ENCODE data around the gene TMEM116. TPM values are rescaled to one million over a fixed set of nuclear protein-coding genes. Genes with fewer than 3 reads are reported as not detected.
"Not testable (repeated sequence)": the region's sequence is repeated elsewhere in the genome, so short reads cannot be mapped to it uniquely, and the experiment has no call there.

Gene TMEM116
- total RNA-seq, 6 experiments from 2014 or later = 3.6 to 8.9 (median 6.7) TPM

DNA sequence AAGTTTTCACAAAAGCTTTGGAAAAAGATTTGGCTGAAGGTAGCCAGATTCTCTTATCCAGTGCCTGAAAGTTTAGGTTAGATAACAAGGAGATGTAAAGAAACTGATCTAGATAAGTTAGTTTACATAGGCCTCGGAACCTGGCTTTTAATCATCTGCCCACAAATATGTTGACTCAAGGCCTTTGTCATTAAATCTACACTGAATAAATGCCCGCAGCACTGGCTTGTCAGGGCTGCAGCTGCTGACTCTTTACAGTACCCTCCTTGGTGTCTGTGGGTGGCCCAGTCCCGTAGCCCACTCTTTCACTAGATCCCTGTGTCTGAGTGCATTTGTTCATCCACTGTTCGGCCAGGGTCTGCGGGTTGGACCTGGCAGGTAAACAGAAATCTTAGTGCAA lies 58.0 kb downstream of the TMEM116 start:
- TF ChIP-seq, protein P1, sequence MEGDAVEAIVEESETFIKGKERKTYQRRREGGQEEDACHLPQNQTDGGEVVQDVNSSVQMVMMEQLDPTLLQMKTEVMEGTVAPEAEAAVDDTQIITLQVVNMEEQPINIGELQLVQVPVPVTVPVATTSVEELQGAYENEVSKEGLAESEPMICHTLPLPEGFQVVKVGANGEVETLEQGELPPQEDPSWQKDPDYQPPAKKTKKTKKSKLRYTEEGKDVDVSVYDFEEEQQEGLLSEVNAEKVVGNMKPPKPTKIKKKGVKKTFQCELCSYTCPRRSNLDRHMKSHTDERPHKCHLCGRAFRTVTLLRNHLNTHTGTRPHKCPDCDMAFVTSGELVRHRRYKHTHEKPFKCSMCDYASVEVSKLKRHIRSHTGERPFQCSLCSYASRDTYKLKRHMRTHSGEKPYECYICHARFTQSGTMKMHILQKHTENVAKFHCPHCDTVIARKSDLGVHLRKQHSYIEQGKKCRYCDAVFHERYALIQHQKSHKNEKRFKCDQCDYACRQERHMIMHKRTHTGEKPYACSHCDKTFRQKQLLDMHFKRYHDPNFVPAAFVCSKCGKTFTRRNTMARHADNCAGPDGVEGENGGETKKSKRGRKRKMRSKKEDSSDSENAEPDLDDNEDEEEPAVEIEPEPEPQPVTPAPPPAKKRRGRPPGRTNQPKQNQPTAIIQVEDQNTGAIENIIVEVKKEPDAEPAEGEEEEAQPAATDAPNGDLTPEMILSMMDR (IDR thresholded peaks at IDR 0.05) = no peak
- TF ChIP-seq POLR2A (IDR thresholded peaks at IDR 0.05) = no peak
- H3K4me3 ChIP-seq = no peak overlapping the region
- intact Hi-C loops (cut with DNase I) = no loop called here
- H3K4me1 ChIP-seq = peaks cover 0 to 13% (median 3%) of the 10 kb centered on the region in 4 donors
- no peaks in the 10 kb centered on the region for H3K36me3 ChIP-seq
- ATAC-seq (no peak), DNase-seq (no peak)
- H3K27ac ChIP-seq = no peak overlapping the region
- WGBS (ENCODE audit: insufficient coverage, low coverage, low lambda C conversion rate, missing lambda C conversion rate) = 75% methylated on average over 5 of the region's 5 CpGs
- H3K27me3 ChIP-seq = no peaks in the 10 kb centered on the region
- peaks cover 0 to 5% (median 2%) of the 10 kb centered on the region in 4 donors for H3K9me3 ChIP-seq

DNA sequence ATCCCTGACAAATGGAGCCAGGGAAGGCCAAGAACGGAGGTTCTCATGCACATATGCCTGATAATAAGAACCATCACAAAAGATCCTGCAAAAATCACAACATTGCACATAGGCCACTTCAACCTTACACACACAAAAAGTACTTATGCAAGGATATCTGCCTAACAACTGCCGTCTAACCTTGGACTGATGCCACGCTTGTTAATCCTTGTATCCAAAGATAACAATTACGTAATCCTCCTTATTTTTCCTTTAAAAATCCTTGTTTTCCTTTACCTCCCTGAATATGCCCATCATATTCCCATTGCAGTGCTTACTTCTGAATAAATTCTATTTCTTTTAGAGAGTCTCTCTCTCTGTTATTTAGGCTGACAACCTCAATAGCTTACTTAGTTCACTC lies 59.5 kb downstream of the TMEM116 start:
- no peaks in the 10 kb centered on the region for H3K27me3 ChIP-seq
- no peaks in the 10 kb centered on the region for H3K36me3 ChIP-seq
- intact Hi-C loops (cut with DNase I) = no loop called here
- no peak for TF ChIP-seq POLR2A (IDR thresholded peaks at IDR 0.05)
- TF ChIP-seq, protein P1 (IDR thresholded peaks at IDR 0.05) = no peak
- H3K9me3 ChIP-seq = peaks cover 0 to 5% (median 2%) of the 10 kb centered on the region in 4 donors
- H3K4me3 ChIP-seq = no peak overlapping the region
- H3K4me1 ChIP-seq = peaks cover 0 to 9% (median 3%) of the 10 kb centered on the region in 4 donors
- ATAC-seq = peak in 3 of 4 donors; percentile 42 to 63 (median 61)
- no peak for DNase-seq
- 49% methylated on average over 4 of the region's 4 CpGs for WGBS (ENCODE audit: insufficient coverage, low coverage, low lambda C conversion rate, missing lambda C conversion rate)
- H3K27ac ChIP-seq = no peak overlapping the region

DNA sequence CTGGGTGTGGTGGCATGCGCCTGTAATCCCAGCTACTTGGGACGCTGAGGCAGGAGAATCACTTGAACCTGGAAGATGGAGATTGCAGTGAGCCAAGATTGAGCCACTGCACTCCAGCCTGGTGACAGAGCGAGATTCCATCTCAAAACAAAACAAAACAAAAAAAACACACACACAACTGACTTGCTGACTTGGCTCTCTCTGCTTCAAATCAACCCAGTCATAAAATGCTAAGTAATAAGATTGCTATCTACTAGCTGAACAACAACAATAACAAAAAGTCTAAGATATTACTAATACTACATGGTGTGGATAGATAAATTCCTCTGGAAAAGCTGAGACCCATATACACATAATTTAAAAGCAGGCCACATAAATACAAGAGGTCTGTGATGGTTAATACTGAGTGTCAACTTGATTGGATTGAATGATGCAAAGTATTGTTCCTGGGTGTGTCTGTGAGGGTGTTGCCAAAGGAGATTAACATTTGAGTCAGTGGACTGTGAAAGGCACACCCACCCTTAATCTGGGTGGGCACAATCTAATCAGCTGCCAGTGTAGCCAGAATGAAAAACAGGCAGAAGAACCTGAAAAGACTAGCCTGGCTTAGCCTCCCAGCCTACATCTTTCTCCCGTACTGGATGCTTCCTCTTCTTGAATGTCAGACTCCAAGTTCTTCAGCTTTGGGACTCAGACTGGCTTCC lies 60.7 kb downstream of the TMEM116 start:
- intact Hi-C loops (cut with DNase I); DNase-seq; H3K9me3 ChIP-seq; H3K27ac ChIP-seq; ATAC-seq; H3K27me3 ChIP-seq; H3K36me3 ChIP-seq; H3K4me1 ChIP-seq; H3K4me3 ChIP-seq: not testable (repeated sequence)
- WGBS (ENCODE audit: insufficient coverage, low coverage, low lambda C conversion rate, missing lambda C conversion rate) = 100% methylated on average over 2 of the region's 4 CpGs

GRCh38 chr12:111950961-111951676 lies 61.8 kb downstream of the TMEM116 start:
- H3K36me3 ChIP-seq; H3K27me3 ChIP-seq; DNase-seq; H3K4me3 ChIP-seq; ATAC-seq; H3K4me1 ChIP-seq; H3K27ac ChIP-seq; H3K9me3 ChIP-seq; intact Hi-C loops (cut with DNase I): not testable (repeated sequence)
- WGBS (ENCODE audit: insufficient coverage, low coverage, low lambda C conversion rate, missing lambda C conversion rate) = 61% methylated on average over 3 of the region's 3 CpGs

DNA sequence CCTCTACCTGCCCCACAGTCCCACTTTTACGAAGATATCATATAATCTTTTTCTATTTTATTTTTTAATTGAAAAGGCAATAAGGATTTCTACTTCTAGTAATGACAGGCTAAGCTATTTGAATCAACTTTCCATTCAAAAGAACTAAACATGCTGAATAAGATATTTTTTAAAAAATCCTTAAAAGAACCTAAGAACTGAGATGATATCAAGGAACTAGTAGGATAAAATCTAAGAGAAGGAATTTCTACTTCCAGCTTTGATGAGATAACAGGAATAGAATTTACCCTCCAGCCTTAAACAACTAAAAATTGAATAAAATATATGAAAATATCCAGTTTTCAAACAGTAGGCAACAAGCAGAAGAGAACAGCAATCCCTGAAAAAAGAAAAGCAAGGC lies 69.0 kb downstream of the TMEM116 start:
- WGBS (ENCODE audit: insufficient coverage, low coverage, low lambda C conversion rate, missing lambda C conversion rate) = 100% methylated on average over 1 of the region's 1 CpG
- Histone ChIP-seq H3K27ac (no peak overlapping the region), H3K4me1 (no peaks in the 10 kb centered on the region), H3K4me3 (no peak overlapping the region), H3K27me3 (no peaks in the 10 kb centered on the region), H3K9me3 (no peaks in the 10 kb centered on the region), H3K36me3 (no peaks in the 10 kb centered on the region)
- no peak for ATAC-seq
- DNase-seq = no peak
- no peak for TF ChIP-seq POLR2A (IDR thresholded peaks at IDR 0.05)
- TF ChIP-seq, protein P1 (IDR thresholded peaks at IDR 0.05) = no peak
- intact Hi-C loops (cut with DNase I) = no loop called here

All from right lobe of liver (tissue), 6 donors.